CD4-positive, alpha-beta T cell (primary cell): ENCODE results near the gene CKLF. TPM values are rescaled to one million over a fixed set of nuclear protein-coding genes. Genes with fewer than 3 reads are reported as not detected.

Experiments
- ATAC-seq: fragments of 200-7000 bp; cut with Tn5 transposase; one replicate; pipeline ENCODE4 v1.10.0; 2022; ENCODE audit warnings: mild to moderate bottlenecking; ENCODE audit not compliant: poor library complexity
- CTCF ChIA-PET: fragments of 350-600 bp; sonication (Branson Sonifier 250); formaldehyde crosslinking; loops from one replicate; lab custom pipeline; 2021; ENCODE audit warnings: antibody characterized with exemption, inconsistent platforms; lab: Charles Lee
- POLR2A ChIA-PET: fragments of 350-600 bp; sonication (Branson Sonifier 250); formaldehyde crosslinking; loops from one replicate; lab custom pipeline; 2021; ENCODE audit warnings: antibody characterized with exemption, inconsistent platforms; lab: Charles Lee
- DNase-seq, 14 experiments: peaks; one replicate each; pipeline ENCODE4 v3.0.0-alpha.2; 2013 to 2020; ENCODE audit warnings: mixed read lengths in 2 of 14
- H3K27ac ChIP-seq, 2 donors: one replicate each; pipeline versions ENCODE4 v1.5.1 to v1.7.0; 2013; ENCODE audit warnings: low read length in 2 of 2, low read depth in 1 of 2, mild to moderate bottlenecking in 1 of 2
- H3K27me3 ChIP-seq, 2 experiments: 1 replicate in 1 of 2; 2 replicates in 1 of 2; pipeline versions ENCODE4 v1.6.1 to v1.7.0; 2013; ENCODE audit warnings: low read length in 2 of 2, control low read depth in 1 of 2, mild to moderate bottlenecking in 1 of 2, moderate library complexity in 1 of 2; ENCODE audit not compliant: insufficient read depth in 2 of 2, control insufficient read depth in 1 of 2
- H3K36me3 ChIP-seq: one replicate; pipeline ENCODE4 v1.6.1; 2013; ENCODE audit warnings: low read length, control low read depth; ENCODE audit not compliant: insufficient read depth
- H3K4me1 ChIP-seq: one replicate; pipeline ENCODE4 v1.6.1; 2013; ENCODE audit warnings: low read length, control low read depth; ENCODE audit not compliant: insufficient read depth
- H3K4me3 ChIP-seq: one replicate; pipeline ENCODE4 v1.5.1; 2013; ENCODE audit warnings: mild to moderate bottlenecking, low read length, moderate library complexity
- H3K9me3 ChIP-seq, 2 experiments: 1 replicate in 1 of 2; 2 replicates in 1 of 2; pipeline versions ENCODE4 v1.6.1 to v1.7.0; 2013; ENCODE audit warnings: low read length in 2 of 2, mild to moderate bottlenecking in 2 of 2, control low read depth in 1 of 2, moderate library complexity in 1 of 2; ENCODE audit not compliant: control insufficient read depth in 1 of 2, insufficient read depth in 1 of 2
- H3K27ac Mint-ChIP-seq: one replicate; pipeline ENCODE4 v1.8.0; 2020; ENCODE audit warnings: mixed read lengths
- H3K27me3 Mint-ChIP-seq: one replicate; pipeline ENCODE4 v1.8.0; 2021; ENCODE audit warnings: mixed read lengths
- H3K36me3 Mint-ChIP-seq: one replicate; pipeline ENCODE4 v1.8.0; 2021; ENCODE audit warnings: low read depth, mixed read lengths
- H3K4me1 Mint-ChIP-seq: one replicate; pipeline ENCODE4 v1.8.0; 2021; ENCODE audit warnings: low read depth, mixed read lengths
- H3K4me3 Mint-ChIP-seq: one replicate; pipeline ENCODE4 v1.8.0; 2020; ENCODE audit warnings: mild to moderate bottlenecking, mixed read lengths
- H3K9me3 Mint-ChIP-seq: one replicate; pipeline ENCODE4 v1.8.0; 2020; ENCODE audit warnings: mixed read lengths
- CTCF ChIP-seq: fragments of 200-600 bp; IDR thresholded peaks from one replicate; pipeline ENCODE4 v1.8.0; 2022; ENCODE audit warnings: antibody characterized with exemption, mild to moderate bottlenecking
- intact Hi-C, 2 experiments: fragments of 100-400 bp; cut with DNase I in 1 of 2; cut with micrococcal nuclease in 1 of 2; formaldehyde crosslinking; loops; one replicate each; pipeline versions ENCODE4 v1.15.1 to v1.9.0; 2023 to 2025; cut with DNase I, micrococcal nuclease
- total RNA-seq, 174 experiments: library from RNA in 2 of 174; stranded (reverse) in 2 of 174; gene quantifications; one replicate each; pipeline ENCODE4 v1.2.3 and lab custom pipeline; 2021 to 2026

Gene CKLF
- total RNA-seq, 2 experiments from 2014 or later = 10.6 to 14.1 TPM

GRCh38 chr16:66521951-66522771 lies 30.2 kb upstream of the CKLF start:
- Histone ChIP-seq H3K27ac (peak overlapping the region; percentile 14 to 49), H3K36me3 (no peaks in the 10 kb centered on the region), H3K9me3 (no peaks in the 10 kb centered on the region), H3K4me3 (peak overlapping the region; percentile 2), H3K4me1 (peaks cover 84% of the 10 kb centered on the region), H3K27me3 (no peaks in the 10 kb centered on the region)
- ChIA-PET CTCF (interaction anchor here (1.2 to 4.0 kb wide), 6 partner anchors 10 to 86 kb away, joined by 3 to 20 read pairs (median 10); partner anchors contain the start of gene CKLF), POLR2A (interaction anchor here (1.0 to 6.5 kb wide), 6 partner anchors 11 to 230 kb away, joined by 3 to 124 read pairs (median 9); partner anchors contain the start of genes CKLF, CMTM3 and TK2)
- H3K36me3 Mint-ChIP-seq = no peaks in the 10 kb centered on the region
- peak overlapping the region; percentile 93 for H3K27ac Mint-ChIP-seq
- no peaks in the 10 kb centered on the region for H3K27me3 Mint-ChIP-seq
- TF ChIP-seq CTCF = no peak
- peaks cover 86% of the 10 kb centered on the region for H3K4me1 Mint-ChIP-seq
- H3K4me3 Mint-ChIP-seq = peak overlapping the region; percentile 74
- ATAC-seq (peak; percentile 76), DNase-seq (peak; percentile 41 to 93 (median 80))
- intact Hi-C loops = no loop called here
- no peaks in the 10 kb centered on the region for H3K9me3 Mint-ChIP-seq

- intact Hi-C loops = no loop called here
- Histone ChIP-seq H3K9me3 (no peaks in the 10 kb centered on the region), H3K27me3 (no peaks in the 10 kb centered on the region), H3K27ac (peak overlapping the region; percentile 35 to 49), H3K36me3 (no peaks in the 10 kb centered on the region), H3K4me1 (peaks cover 75% of the 10 kb centered on the region), H3K4me3 (no peak overlapping the region)
- no peak for TF ChIP-seq CTCF
- Mint-ChIP-seq H3K36me3 (no peaks in the 10 kb centered on the region), H3K4me3 (peak overlapping the region; percentile 80), H3K27me3 (no peaks in the 10 kb centered on the region), H3K27ac (peak overlapping the region; percentile 93), H3K9me3 (no peaks in the 10 kb centered on the region), H3K4me1 (peaks cover 85% of the 10 kb centered on the region)
- ChIA-PET POLR2A (interaction anchor here (1.1 to 6.5 kb wide), 4 partner anchors 12 to 81 kb away, joined by 3 to 124 read pairs (median 21); partner anchors contain the start of genes CKLF, CMTM3 and TK2), CTCF (interaction anchor here (1.2 to 4.0 kb wide), 5 partner anchors 11 to 66 kb away, joined by 3 to 20 read pairs (median 13); partner anchors contain the start of gene CKLF)
- DNase-seq (no peak), ATAC-seq (no peak)
Measured at GRCh38 chr16:66522816-66523590, 29.4 kb upstream of the CKLF start.

- H3K36me3 Mint-ChIP-seq = no peaks in the 10 kb centered on the region
- ChIA-PET POLR2A (interaction anchor here (0.6 to 6.5 kb wide), 8 partner anchors 8 to 958 kb away, joined by 3 to 124 read pairs (median 3); partner anchors contain the start of genes CKLF and TK2), CTCF (interaction anchor here (1.0 to 4.0 kb wide), 4 partner anchors 12 to 85 kb away, joined by 3 to 15 read pairs (median 8); no protein-coding TSS in a partner anchor)
- peaks cover 74% of the 10 kb centered on the region for H3K4me1 ChIP-seq
- intact Hi-C loops = loop anchor here in 1 of 2 experiments (2.0 kb wide), 1 partner anchor 25 kb away; no protein-coding TSS in a partner anchor
- DNase-seq (peak in 9 of 14 experiments; percentile 24 to 83 (median 37)), ATAC-seq (peak; percentile 60)
- peak overlapping the region; percentile 19 for H3K4me3 ChIP-seq
- TF ChIP-seq CTCF = no peak
- no peaks in the 10 kb centered on the region for H3K27me3 Mint-ChIP-seq
- peak overlapping the region; percentile 55 to 63 for H3K27ac ChIP-seq
- H3K27me3 ChIP-seq = no peaks in the 10 kb centered on the region
- no peaks in the 10 kb centered on the region for H3K9me3 Mint-ChIP-seq
- peaks cover 85% of the 10 kb centered on the region for H3K4me1 Mint-ChIP-seq
- peak overlapping the region; percentile 80 for H3K4me3 Mint-ChIP-seq
- H3K9me3 ChIP-seq = no peaks in the 10 kb centered on the region
- peak overlapping the region; percentile 93 for H3K27ac Mint-ChIP-seq
- peaks cover 2% of the 10 kb centered on the region for H3K36me3 ChIP-seq
Measured at GRCh38 chr16:66523861-66524354, 28.5 kb upstream of the CKLF start.
